A549 (cell line): ENCODE measurements around the gene TET2.

Source experiments
- CTCF ChIP-seq: fragments of >200 bp; sonication (Bioruptor Twin); formaldehyde crosslinking; IDR thresholded peaks from 3 replicates; pipeline ENCODE4 v1.5.1; 2016
- FOSL2 ChIP-seq, 2 experiments: fragments of 450-650 bp in 1 of 2; fragments of >200 bp in 1 of 2; sonication (Bioruptor Twin) in 1 of 2; formaldehyde crosslinking; IDR thresholded peaks; 2 replicates each; pipeline versions ENCODE4 v1.5.0 to v1.6.1; 2016 to 2020; ENCODE audit warnings: mild to moderate bottlenecking in 1 of 2, moderate library complexity in 1 of 2
- RAD21 ChIP-seq, 2 experiments: fragments of >200 bp in 1 of 2; sonication (Bioruptor Twin) in 1 of 2; formaldehyde crosslinking in 1 of 2; IDR thresholded peaks in 1 of 2; conservative IDR thresholded peaks in 1 of 2; 2 replicates in 1 of 2; 3 replicates in 1 of 2; pipeline ENCODE4 v1.6.1; 2012 to 2018; ENCODE audit warnings: inconsistent platforms in 1 of 2

GRCh38 chr4:105207386-105207785 is 60.7 kb downstream of the TET2 start:
- TF ChIP-seq CTCF (no peak), FOSL2 (IDR thresholded peaks at IDR 0.05) (no peak), FOSL2 (CRISPR knock-in tag; IDR thresholded peaks at IDR 0.05) (no peak), RAD21 (conservative IDR thresholded peaks at IDR 0.05 in 1 of 2, IDR thresholded peaks at IDR 0.05 in 1 of 2) (no peak)
